NCI-H128 (cell line): ENCODE data around the gene PLPPR1.

Experiments
- DNase-seq: peaks from one replicate; lab custom pipeline; 2025; ENCODE audit not compliant: unreplicated experiment; lab: John Stamatoyannopoulos, UW

Gene PLPPR1

DNA sequence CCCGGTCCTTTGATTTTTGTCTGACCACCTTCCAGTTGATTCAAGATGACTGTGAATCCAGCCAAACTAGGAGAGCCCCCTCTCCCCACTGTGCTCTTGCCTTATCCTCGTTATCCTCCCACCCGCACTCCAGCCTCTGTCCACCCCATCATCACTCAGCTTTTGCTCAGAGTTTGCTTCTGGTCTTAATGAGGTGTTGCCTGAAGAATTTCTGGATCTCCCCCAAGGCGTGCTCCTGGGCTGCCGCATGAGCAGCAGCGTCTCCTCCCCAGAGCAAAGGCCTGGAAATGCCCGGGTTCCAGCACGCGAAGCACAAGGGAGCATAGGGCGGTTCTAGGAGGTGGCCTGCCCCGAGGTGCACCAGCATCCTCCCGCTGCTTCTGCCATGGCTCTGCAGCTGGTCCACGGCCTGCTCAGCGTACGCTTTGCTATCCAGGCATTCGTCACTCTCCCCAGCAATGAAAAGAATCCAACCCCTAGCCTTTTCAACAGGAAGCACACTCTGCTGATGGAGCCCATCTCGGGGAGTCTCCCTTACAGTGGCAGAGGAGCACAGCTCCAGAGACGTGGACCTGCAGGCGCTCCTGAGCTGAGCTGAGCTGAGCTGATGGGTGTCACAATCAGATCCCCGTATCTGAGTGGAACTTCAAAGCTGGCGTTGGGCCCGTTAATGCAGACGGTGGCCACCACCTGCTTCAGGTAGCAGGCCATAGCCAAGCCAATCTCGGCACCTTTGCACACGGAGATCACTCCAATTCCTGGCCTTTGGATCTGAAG, 305.6 kb downstream of the PLPPR1 start:
- DNase-seq: no peak

DNA sequence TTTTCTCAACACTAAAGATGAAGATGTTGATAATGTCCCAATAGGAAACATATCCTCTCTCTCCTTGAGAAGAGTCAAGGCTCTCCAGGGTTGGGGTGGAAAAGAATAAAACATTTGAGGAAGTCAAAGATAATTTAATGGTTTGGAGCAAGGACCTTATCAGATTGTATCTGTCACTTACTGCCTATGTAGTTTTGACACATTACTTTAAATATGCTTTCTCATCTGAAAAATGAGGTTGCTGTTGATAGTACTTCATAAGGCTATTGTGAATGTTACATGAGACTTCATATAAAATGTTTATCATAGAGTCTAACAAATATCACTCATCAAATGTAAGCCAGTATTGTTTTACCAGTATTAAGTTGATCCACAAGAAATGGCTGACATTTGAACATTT, 307.6 kb downstream of the PLPPR1 start:
- DNase-seq: no peak

- no peak for DNase-seq
Measured at GRCh38 chr9:101337237-101337636, 308.7 kb downstream of the PLPPR1 start.

DNA sequence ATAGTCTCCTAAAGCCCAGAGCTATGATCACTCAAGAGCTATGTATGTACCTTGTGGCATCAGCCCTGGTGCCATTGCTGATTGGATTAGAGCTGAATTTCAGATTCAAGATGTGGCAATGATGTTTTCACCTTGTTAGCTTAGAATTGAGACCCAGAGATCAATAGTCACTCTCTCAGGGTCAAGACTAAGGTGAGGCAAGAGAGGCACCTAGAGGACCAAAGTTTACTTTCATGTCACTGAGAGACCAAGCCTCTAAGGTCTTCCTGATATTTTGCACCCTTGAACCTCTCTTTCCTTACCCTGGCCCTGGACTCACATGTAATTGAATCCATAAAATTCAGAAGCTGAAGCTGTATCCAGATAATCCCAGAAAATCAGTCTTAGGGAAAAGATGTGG, 313.4 kb downstream of the PLPPR1 start:
- no peak for DNase-seq

DNA sequence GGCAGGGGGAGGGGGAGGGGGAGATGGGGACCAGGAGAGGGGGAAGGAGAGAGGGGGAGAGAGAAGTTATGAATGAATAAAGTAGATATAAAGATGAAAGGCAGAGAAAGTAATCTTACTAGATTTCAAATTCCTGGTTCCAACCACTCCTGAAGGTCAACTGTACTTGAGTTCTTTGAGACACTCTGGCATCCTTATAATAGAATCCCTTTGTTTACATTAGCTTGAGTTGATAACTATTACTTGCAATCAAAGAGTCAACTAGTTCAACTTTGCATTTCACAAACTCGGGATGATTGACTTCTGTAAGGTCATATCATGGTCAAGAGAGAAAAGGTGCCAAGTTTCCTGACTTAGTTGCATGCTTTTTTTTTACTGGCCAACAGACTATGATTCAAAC, 314.1 kb downstream of the PLPPR1 start:
- no peak for DNase-seq

GRCh38 chr9:101350285-101350684, 321.8 kb downstream of the PLPPR1 start:
- DNase-seq: no peak

- DNase-seq: no peak
Measured at GRCh38 chr9:101352892-101353463, 324.5 kb downstream of the PLPPR1 start.

- DNase-seq: no peak
Measured at GRCh38 chr9:101353683-101354082, 325.2 kb downstream of the PLPPR1 start.

DNA sequence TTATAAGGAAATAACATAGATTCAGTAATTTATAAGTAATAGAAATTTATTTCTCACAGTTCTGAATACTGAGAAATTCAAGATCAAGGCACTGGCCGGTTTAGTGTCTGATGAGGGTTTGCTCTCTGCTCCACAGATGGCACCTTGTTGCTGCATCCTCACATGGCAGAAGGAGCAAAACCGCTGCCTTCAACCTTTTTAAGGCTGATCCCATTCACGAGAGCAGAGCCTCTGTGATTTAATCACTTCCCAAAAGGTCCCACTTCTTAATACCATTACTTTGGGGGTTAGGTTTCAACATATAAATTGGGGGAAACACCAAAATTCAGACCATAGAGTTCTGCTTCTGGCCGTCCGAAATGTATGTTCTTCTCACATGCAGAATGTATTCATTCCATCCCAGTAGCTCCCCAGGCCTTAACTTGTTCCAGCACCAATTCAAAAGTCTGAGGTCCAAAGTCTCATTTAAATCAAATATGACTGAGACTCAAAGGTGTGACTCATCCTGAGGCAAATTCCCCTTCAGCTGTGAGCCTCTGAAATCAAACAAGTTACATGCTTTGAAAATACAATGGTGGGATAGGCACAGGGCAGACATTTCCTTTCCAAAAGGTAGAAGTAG, 325.7 kb downstream of the PLPPR1 start:
- DNase-seq: no peak

DNA sequence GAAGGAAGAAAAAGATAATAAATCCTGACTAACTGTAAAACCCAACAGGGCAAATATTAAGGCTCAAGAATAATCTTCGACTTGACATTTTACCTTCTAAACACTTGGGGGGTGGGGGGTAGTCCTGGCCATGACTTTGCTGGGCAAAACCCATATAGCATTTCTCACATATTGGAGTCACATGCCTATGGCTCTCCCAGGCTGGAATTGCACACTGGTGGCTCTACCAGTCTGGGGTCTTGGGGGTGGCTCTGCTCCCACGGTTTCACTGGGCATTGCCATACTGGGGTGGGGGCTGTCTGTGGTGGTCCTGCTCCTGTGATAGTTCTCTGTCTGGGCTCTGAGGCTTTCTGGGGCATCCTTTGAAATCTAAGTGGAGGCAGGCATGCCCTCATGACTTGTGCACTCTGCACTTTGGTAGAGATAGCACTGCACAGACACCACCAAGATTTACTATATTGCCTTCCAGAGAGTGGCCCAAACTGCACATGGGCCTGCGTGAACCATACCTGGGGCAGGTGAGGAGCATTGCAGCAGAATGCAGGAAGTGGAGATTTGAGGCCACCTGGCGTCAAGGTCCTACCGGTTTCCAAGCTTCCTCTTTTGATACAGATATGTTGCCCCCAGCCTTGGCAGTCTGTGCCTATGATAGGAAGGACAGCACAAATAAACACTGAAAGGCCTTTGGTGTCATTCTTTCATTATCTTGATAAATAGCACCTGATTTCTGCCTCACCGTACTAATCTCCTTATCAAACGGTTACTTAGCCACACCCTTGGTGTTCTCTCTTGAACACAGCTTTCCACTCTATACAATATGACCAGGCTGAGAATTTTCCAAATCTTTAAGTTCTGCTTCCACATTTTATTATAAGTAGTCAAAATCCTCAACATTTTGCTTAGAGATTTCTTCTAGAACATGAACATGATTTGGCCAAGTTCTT, 326.5 kb downstream of the PLPPR1 start:
- DNase-seq: no peak

- DNase-seq: no peak
Measured at GRCh38 chr9:101356619-101357018, 328.1 kb downstream of the PLPPR1 start.

DNA sequence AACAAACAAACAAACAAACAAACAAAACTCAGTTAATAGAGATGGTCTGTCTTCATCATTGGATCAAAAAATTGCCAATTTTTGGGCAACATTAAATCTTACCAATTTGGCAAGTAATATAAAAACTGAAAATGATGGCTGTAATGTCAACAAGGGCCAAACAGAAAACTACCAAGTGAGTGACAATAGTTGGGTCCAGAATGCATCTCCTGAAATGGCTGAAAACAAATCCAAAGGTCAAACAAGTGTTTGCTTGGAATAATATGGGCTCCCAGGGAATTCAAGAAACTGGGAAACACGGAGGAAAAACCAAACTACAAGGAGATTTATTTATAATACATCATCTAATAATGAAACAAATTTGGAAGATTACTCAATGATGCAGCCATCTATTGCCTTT, 331.2 kb downstream of the PLPPR1 start:
- no peak for DNase-seq

GRCh38 chr9:101360647-101361046, 332.1 kb downstream of the PLPPR1 start:
- DNase-seq: no peak

GRCh38 chr9:101362450-101362849, 333.9 kb downstream of the PLPPR1 start:
- DNase-seq: no peak

DNA sequence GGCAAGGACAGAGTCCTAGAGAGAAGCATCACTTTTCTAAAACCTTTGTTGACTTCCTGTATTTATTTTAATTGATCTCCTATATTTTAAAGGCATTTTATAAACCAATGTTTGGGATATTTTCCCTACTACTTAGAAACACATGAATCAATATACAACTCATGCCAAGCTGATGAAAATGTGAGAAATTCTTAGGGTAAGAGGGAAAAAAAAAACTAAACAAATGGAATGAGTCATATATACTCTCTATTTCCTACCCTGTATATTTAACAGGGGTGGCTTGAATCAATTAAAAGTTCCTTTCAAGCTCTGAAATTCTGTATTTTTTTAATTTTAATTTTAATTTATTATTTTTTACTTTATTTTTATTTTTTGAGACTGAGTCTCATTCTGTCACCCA, 336.7 kb downstream of the PLPPR1 start:
- no peak for DNase-seq

DNA sequence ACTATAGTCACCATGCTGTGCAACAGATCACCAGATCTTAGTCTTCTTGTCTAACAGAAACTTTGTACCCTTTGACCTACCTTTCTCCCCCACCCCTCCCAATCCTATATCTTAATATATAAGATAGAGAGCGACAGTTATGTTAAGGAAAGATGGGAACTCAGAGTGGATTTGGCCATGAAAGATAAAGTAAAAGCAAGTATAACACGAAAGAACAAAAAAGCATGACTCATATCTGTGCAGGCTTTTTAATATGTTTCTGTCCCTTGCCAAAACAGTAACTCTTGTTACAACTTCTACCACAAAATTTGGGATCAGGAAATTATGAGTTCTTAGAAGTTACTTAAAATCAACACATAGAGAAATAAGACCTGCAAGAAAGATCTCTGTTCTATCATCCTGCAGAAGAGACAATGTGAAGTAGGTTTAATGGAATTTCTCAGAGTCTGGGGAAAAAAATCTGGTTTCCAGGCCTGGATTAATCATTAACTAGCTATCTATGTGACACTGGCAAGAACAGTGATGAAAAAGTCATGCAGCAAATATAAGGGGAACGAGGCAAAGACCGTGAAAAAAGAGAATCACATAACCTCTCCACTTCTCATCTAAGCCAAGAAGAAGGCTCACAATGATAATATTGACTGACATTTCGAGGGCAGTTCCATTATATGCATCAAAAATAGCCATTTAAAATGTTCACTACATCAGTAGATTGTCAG, 337.7 kb downstream of the PLPPR1 start:
- DNase-seq: no peak

- DNase-seq: no peak
Measured at GRCh38 chr9:101367323-101367722, 338.8 kb downstream of the PLPPR1 start.

GRCh38 chr9:101369286-101369685, 340.8 kb downstream of the PLPPR1 start:
- no peak for DNase-seq

DNA sequence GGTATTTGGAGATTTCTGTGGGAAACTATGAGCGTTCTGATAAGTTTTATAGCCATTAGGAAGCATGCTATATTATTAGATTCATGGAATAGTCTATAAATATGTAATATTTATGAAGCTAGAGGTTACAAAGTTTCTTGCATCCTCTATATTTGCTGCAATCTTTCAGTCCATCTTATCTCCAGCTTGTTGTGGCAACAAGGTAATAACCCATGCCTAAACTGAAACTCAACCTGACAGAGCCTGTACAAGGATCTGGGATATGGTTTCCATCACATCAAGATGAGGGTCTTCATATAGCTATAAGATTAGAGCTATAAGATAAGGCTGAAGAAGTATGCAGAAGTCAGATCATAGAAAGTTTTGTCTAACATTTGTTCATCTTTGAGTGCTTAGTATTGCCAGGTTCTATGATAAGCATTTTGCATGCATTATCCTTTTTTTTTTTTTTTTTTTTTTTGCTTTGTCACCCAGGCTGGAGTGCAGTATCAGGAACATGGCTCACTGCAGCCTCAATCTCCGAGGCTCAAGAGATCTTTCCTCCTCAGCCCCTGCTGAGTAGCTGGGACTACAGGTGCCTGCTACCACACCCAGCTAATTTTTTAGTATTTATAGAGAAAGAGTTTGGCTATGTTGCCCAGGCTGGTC, 341.5 kb downstream of the PLPPR1 start:
- DNase-seq: no peak

GRCh38 chr9:101371813-101372212, 343.3 kb downstream of the PLPPR1 start:
- DNase-seq: no peak
